H9 (cell line): ENCODE results near the gene SLC12A6. TPM values are rescaled to one million over a fixed set of nuclear protein-coding genes. Genes with fewer than 3 reads are reported as not detected.

Source experiments
- DNase-seq: peaks from one replicate; pipeline ENCODE4 v3.0.0-alpha.2; 2017
- H2AFZ ChIP-seq: one replicate; pipeline ENCODE4 v1.6.1; 2013; ENCODE audit warnings: mild to moderate bottlenecking, low read length, control low read depth, moderate library complexity
- H2AK5ac ChIP-seq: 2 replicates; pipeline ENCODE4 v1.6.1; 2013; ENCODE audit warnings: low read length, control low read depth, mixed read lengths; ENCODE audit not compliant: insufficient read length
- H2BK120ac ChIP-seq: one replicate; pipeline ENCODE4 v1.6.1; 2013; ENCODE audit warnings: low read depth, mild to moderate bottlenecking, low read length, control low read depth, inconsistent platforms; ENCODE audit not compliant: poor library complexity, severe bottlenecking
- H2BK12ac ChIP-seq: 2 replicates; pipeline ENCODE4 v1.6.1; 2013; ENCODE audit warnings: low read length, control low read depth, mixed read lengths, low read depth; ENCODE audit not compliant: insufficient read length
- H2BK15ac ChIP-seq: 2 replicates; pipeline ENCODE4 v1.6.1; 2013; ENCODE audit warnings: low read depth, low read length, control low read depth
- H2BK20ac ChIP-seq: one replicate; pipeline ENCODE4 v1.6.1; 2013; ENCODE audit warnings: low read depth, mild to moderate bottlenecking, low read length, control low read depth, inconsistent platforms; ENCODE audit not compliant: poor library complexity, severe bottlenecking
- H2BK5ac ChIP-seq: 2 replicates; pipeline ENCODE4 v1.6.1; 2013; ENCODE audit warnings: low read length, control low read depth, mixed read lengths; ENCODE audit not compliant: insufficient read length
- H3K14ac ChIP-seq: 2 replicates; pipeline ENCODE4 v1.6.1; 2013; ENCODE audit warnings: low read length, control low read depth; ENCODE audit not compliant: insufficient read depth
- H3K18ac ChIP-seq: 2 replicates; pipeline ENCODE4 v1.6.1; 2013; ENCODE audit warnings: low read depth, mild to moderate bottlenecking, mixed read lengths, low read length, control low read depth; ENCODE audit not compliant: insufficient read length
- H3K23ac ChIP-seq: 2 replicates; pipeline ENCODE4 v1.6.1; 2013; ENCODE audit warnings: low read length, control low read depth, mixed read lengths, low read depth; ENCODE audit not compliant: insufficient read length
- H3K23me2 ChIP-seq: 2 replicates; pipeline ENCODE4 v1.6.1; 2013; ENCODE audit warnings: low read depth, mild to moderate bottlenecking, mixed read lengths, low read length, control low read depth; ENCODE audit not compliant: insufficient read length, poor library complexity, severe bottlenecking
- H3K27ac ChIP-seq: 2 replicates; pipeline ENCODE4 v1.5.1; 2013; ENCODE audit warnings: low read length, control low read depth, mixed read lengths, low read depth; ENCODE audit not compliant: insufficient read length
- H3K27me3 ChIP-seq: 2 replicates; pipeline ENCODE4 v1.6.1; 2013; ENCODE audit warnings: low read length, control low read depth, inconsistent platforms; ENCODE audit not compliant: insufficient read depth
- H3K4ac ChIP-seq: 2 replicates; pipeline ENCODE4 v1.6.1; 2013; ENCODE audit warnings: low read depth, mild to moderate bottlenecking, control low read depth, inconsistent platforms, low read length, moderate library complexity
- H3K4me1 ChIP-seq: 2 replicates; pipeline ENCODE4 v1.6.1; 2013; ENCODE audit warnings: low read length, control low read depth, inconsistent platforms; ENCODE audit not compliant: insufficient read depth
- H3K4me2 ChIP-seq: 2 replicates; pipeline ENCODE4 v1.6.1; 2013; ENCODE audit warnings: low read length, control low read depth, mixed read lengths; ENCODE audit not compliant: insufficient read length, insufficient read depth
- H3K56ac ChIP-seq: 2 replicates; pipeline ENCODE4 v1.6.1; 2013; ENCODE audit warnings: low read depth, mild to moderate bottlenecking, mixed read lengths, low read length, control low read depth; ENCODE audit not compliant: insufficient read length
- H3K79me1 ChIP-seq: 2 replicates; pipeline ENCODE4 v1.6.1; 2013; ENCODE audit warnings: low read depth, mild to moderate bottlenecking, moderate library complexity, low read length, control low read depth, inconsistent platforms; ENCODE audit not compliant: insufficient read depth, poor library complexity, severe bottlenecking
- H3K79me2 ChIP-seq: 2 replicates; pipeline ENCODE4 v1.6.1; 2013; ENCODE audit warnings: low read length, control low read depth, inconsistent platforms; ENCODE audit not compliant: insufficient read depth
- H3K9ac ChIP-seq: 2 replicates; pipeline ENCODE4 v1.6.1; 2013; ENCODE audit warnings: low read length, control low read depth, mixed read lengths; ENCODE audit not compliant: insufficient read length; ENCODE audit errors: extremely low read depth
- H3K9me3 ChIP-seq: one replicate; pipeline ENCODE4 v1.6.1; 2013; ENCODE audit warnings: low read depth, low read length, inconsistent platforms; ENCODE audit not compliant: control insufficient read depth
- H3T11ph ChIP-seq: one replicate; pipeline ENCODE4 v1.6.1; 2013; ENCODE audit warnings: mild to moderate bottlenecking, low read length, control low read depth, inconsistent platforms
- H4K20me1 ChIP-seq: one replicate; pipeline ENCODE4 v1.6.1; 2013; ENCODE audit not compliant: control insufficient read depth, insufficient read length, insufficient read depth
- H4K5ac ChIP-seq: 2 replicates; pipeline ENCODE4 v1.6.1; 2013; ENCODE audit warnings: low read depth, mild to moderate bottlenecking, mixed read lengths, low read length, control low read depth; ENCODE audit not compliant: insufficient read length
- H4K8ac ChIP-seq: replicated peaks from 2 replicates; pipeline ENCODE4 v1.6.1; 2013; ENCODE audit warnings: low read length, control low read depth, mixed read lengths, low read depth; ENCODE audit not compliant: insufficient read length
- H4K91ac ChIP-seq: 2 replicates; pipeline ENCODE4 v1.6.1; 2013; ENCODE audit warnings: low read depth, mild to moderate bottlenecking, moderate library complexity, mixed read lengths, low read length, control low read depth; ENCODE audit not compliant: insufficient read length
- H3K27ac Mint-ChIP-seq, 3 experiments: 2 replicates in 2 of 3; 3 replicates in 1 of 3; pipeline ENCODE4 v1.8.0; 2020 to 2021; ENCODE audit warnings: mixed read lengths in 3 of 3, mild to moderate bottlenecking in 1 of 3, moderate library complexity in 1 of 3
- H3K27me3 Mint-ChIP-seq: 2 replicates; pipeline ENCODE4 v1.8.0; 2021; ENCODE audit warnings: low read depth, mild to moderate bottlenecking, moderate library complexity, mixed read lengths
- H3K36me3 Mint-ChIP-seq, 3 experiments: 2 replicates in 2 of 3; 3 replicates in 1 of 3; pipeline ENCODE4 v1.8.0; 2020 to 2021; ENCODE audit warnings: low read depth in 3 of 3, mixed read lengths in 3 of 3; ENCODE audit not compliant: insufficient read depth in 1 of 3
- H3K4me1 Mint-ChIP-seq, 2 experiments: 2 replicates each; pipeline ENCODE4 v1.8.0; 2020; ENCODE audit warnings: mixed read lengths in 2 of 2
- H3K4me3 Mint-ChIP-seq, 2 experiments: 2 replicates in 1 of 2; 3 replicates in 1 of 2; pipeline ENCODE4 v1.8.0; 2020 to 2021; ENCODE audit warnings: mild to moderate bottlenecking in 2 of 2, mixed read lengths in 2 of 2, moderate library complexity in 1 of 2
- H3K9me3 Mint-ChIP-seq, 2 experiments: 2 replicates in 1 of 2; 3 replicates in 1 of 2; pipeline ENCODE4 v1.8.0; 2020; ENCODE audit warnings: mild to moderate bottlenecking in 2 of 2, mixed read lengths in 2 of 2, moderate library complexity in 1 of 2
- CTCF ChIP-seq: fragments of 200-600 bp; sonication (generic); conservative IDR thresholded peaks from 3 replicates; pipeline ENCODE4 v1.8.0; 2021; ENCODE audit warnings: antibody characterized with exemption, mild to moderate bottlenecking
- total RNA-seq: library from RNA; stranded (reverse); gene quantifications from 2 replicates; pipeline ENCODE4 v1.2.1, GENCODE V29; 2021

SLC12A6 gene
- total RNA-seq, 1 experiment from 2014 or later = 11.1 TPM

DNA sequence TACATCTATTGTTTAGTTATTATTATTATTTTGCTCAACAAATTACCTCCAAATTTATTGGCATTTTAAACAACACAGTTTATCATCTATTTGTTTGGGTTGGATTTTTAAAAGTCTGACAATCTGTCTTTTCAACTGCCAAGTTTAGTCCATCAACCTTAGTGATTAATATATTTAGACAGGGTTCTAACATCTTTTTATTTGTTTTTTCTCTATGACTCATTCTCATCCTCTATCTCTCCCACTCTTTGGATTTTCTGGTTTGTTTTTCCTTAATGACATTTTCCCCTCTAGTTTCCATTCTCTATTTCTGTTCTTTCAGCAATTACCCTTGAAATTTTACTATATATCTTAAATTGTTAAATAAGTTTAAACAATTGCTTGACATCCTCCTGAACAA lies 70.8 kb downstream of the SLC12A6 start:
- Histone ChIP-seq H2BK20ac (no peak overlapping the region), H3K14ac (no peak overlapping the region), H3K79me2 (no peaks in the 10 kb centered on the region), H2BK5ac (no peak overlapping the region), H3K18ac (no peak overlapping the region), H3T11ph (no peak overlapping the region), H3K4me1 (no peaks in the 10 kb centered on the region), H3K4me2 (no peak overlapping the region), H3K9ac (no peak overlapping the region), H3K4ac (no peak overlapping the region), H3K27me3 (no peaks in the 10 kb centered on the region), H3K79me1 (no peaks in the 10 kb centered on the region), H3K27ac (no peak overlapping the region), H3K23ac (no peak overlapping the region), H2AFZ (no peak overlapping the region), H2BK15ac (no peak overlapping the region), H2BK120ac (no peak overlapping the region), H3K23me2 (no peaks in the 10 kb centered on the region), H2AK5ac (no peak overlapping the region), H2BK12ac (no peak overlapping the region), H3K56ac (no peak overlapping the region), H3K9me3 (no peaks in the 10 kb centered on the region), H4K20me1 (no peaks in the 10 kb centered on the region), H4K8ac (no peak overlapping the region), H4K91ac (no peak overlapping the region), H4K5ac (no peak overlapping the region)
- TF ChIP-seq CTCF = no peak
- no peaks in the 10 kb centered on the region for H3K27me3 Mint-ChIP-seq
- no peaks in the 10 kb centered on the region for H3K36me3 Mint-ChIP-seq
- H3K27ac Mint-ChIP-seq = no peak overlapping the region
- H3K9me3 Mint-ChIP-seq = no peaks in the 10 kb centered on the region; a peak in 1 of 5 replicates
- no peak for DNase-seq
- no peaks in the 10 kb centered on the region for H3K4me1 Mint-ChIP-seq
- no peak overlapping the region for H3K4me3 Mint-ChIP-seq
